ENCODE data around the gene MGAT4A. TPM values are rescaled to one million over a fixed set of nuclear protein-coding genes. Genes with fewer than 3 reads are reported as not detected.

The MGAT4A gene
- total and polyA plus RNA-seq, 2 experiments from 2014 or later: 4.4 to 5.6 TPM

DNA sequence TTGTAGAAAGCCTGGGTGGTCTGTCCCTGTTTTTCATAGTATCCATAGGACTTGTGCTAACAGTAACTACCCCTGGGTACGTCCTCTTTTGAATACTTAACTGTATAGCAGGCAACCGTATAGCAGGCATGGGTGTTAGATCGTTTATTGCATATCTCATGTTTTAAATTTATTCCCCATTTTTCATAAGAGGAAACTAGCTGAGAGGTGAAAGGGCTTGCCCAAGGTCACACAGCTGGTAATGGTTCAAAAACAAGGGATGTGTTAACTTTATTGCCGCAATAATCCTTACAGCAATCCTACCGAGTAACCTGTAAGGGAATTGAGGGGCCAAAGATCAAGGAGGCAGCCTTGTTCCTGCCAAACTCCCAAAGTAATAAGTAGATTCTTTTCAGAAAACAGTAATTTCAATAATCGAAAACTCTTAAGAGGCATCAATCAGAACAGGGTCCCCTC lies 990 bp upstream of the MGAT4A start (continued):
- TF ChIP-seq, protein P1, sequence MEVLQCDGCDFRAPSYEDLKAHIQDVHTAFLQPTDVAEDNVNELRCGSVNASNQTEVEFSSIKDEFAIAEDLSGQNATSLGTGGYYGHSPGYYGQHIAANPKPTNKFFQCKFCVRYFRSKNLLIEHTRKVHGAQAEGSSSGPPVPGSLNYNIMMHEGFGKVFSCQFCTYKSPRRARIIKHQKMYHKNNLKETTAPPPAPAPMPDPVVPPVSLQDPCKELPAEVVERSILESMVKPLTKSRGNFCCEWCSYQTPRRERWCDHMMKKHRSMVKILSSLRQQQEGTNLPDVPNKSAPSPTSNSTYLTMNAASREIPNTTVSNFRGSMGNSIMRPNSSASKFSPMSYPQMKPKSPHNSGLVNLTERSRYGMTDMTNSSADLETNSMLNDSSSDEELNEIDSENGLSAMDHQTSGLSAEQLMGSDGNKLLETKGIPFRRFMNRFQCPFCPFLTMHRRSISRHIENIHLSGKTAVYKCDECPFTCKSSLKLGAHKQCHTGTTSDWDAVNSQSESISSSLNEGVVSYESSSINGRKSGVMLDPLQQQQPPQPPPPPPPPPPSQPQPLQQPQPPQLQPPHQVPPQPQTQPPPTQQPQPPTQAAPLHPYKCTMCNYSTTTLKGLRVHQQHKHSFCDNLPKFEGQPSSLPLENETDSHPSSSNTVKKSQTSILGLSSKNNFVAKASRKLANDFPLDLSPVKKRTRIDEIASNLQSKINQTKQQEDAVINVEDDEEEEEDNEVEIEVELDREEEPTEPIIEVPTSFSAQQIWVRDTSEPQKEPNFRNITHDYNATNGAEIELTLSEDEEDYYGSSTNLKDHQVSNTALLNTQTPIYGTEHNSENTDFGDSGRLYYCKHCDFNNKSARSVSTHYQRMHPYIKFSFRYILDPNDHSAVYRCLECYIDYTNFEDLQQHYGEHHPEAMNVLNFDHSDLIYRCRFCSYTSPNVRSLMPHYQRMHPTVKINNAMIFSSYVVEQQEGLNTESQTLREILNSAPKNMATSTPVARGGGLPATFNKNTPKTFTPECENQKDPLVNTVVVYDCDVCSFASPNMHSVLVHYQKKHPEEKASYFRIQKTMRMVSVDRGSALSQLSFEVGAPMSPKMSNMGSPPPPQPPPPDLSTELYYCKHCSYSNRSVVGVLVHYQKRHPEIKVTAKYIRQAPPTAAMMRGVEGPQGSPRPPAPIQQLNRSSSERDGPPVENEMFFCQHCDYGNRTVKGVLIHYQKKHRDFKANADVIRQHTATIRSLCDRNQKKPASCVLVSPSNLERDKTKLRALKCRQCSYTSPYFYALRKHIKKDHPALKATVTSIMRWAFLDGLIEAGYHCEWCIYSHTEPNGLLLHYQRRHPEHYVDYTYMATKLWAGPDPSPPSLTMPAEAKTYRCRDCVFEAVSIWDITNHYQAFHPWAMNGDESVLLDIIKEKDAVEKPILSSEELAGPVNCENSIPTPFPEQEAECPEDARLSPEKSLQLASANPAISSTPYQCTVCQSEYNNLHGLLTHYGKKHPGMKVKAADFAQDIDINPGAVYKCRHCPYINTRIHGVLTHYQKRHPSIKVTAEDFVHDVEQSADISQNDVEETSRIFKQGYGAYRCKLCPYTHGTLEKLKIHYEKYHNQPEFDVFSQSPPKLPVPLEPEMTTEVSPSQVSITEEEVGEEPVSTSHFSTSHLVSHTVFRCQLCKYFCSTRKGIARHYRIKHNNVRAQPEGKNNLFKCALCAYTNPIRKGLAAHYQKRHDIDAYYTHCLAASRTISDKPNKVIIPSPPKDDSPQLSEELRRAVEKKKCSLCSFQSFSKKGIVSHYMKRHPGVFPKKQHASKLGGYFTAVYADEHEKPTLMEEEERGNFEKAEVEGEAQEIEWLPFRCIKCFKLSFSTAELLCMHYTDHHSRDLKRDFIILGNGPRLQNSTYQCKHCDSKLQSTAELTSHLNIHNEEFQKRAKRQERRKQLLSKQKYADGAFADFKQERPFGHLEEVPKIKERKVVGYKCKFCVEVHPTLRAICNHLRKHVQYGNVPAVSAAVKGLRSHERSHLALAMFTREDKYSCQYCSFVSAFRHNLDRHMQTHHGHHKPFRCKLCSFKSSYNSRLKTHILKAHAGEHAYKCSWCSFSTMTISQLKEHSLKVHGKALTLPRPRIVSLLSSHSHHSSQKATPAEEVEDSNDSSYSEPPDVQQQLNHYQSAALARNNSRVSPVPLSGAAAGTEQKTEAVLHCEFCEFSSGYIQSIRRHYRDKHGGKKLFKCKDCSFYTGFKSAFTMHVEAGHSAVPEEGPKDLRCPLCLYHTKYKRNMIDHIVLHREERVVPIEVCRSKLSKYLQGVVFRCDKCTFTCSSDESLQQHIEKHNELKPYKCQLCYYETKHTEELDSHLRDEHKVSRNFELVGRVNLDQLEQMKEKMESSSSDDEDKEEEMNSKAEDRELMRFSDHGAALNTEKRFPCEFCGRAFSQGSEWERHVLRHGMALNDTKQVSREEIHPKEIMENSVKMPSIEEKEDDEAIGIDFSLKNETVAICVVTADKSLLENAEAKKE (CRISPR knock-in tag; IDR thresholded peaks at IDR 0.05): no peak
- no peak for TF ChIP-seq REST (IDR thresholded peaks at IDR 0.05; ENCODE audit: unreplicated experiment)
- TF ChIP-seq ZNF331 (CRISPR knock-in tag; IDR thresholded peaks at IDR 0.05; ENCODE audit: low read depth): no peak
- TF ChIP-seq, protein P2, sequence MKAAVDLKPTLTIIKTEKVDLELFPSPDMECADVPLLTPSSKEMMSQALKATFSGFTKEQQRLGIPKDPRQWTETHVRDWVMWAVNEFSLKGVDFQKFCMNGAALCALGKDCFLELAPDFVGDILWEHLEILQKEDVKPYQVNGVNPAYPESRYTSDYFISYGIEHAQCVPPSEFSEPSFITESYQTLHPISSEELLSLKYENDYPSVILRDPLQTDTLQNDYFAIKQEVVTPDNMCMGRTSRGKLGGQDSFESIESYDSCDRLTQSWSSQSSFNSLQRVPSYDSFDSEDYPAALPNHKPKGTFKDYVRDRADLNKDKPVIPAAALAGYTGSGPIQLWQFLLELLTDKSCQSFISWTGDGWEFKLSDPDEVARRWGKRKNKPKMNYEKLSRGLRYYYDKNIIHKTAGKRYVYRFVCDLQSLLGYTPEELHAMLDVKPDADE (IDR thresholded peaks at IDR 0.05): no peak
- no peak for TF ChIP-seq EZH2phosphoT487 (IDR thresholded peaks at IDR 0.05; ENCODE audit: unreplicated experiment)
- TF ChIP-seq NANOG (IDR thresholded peaks at IDR 0.05; ENCODE audit: borderline replicate concordance): no peak

Measured in GM23338 (cell line).